K562 (cell line): Measurements from ENCODE around the gene ZNF331. TPM values are rescaled to one million over a fixed set of nuclear protein-coding genes. Genes with fewer than 3 reads are reported as not detected.

Experiments used
- ARID2 ChIP-seq: fragments of 450-650 bp; IDR thresholded peaks from 2 replicates; pipeline ENCODE4 v1.6.1; 2017; ENCODE audit warnings: antibody characterized with exemption, mild to moderate bottlenecking
- CBX5 ChIP-seq: IDR thresholded peaks from 2 replicates; pipeline ENCODE4 v1.6.1; 2014; ENCODE audit warnings: low read depth, borderline replicate concordance
- E4F1 ChIP-seq: fragments of 250-450 bp; sonication (Bioruptor Pico); IDR thresholded peaks from 2 replicates; pipeline ENCODE4 v1.5.0; 2021; ENCODE audit warnings: mild to moderate bottlenecking, borderline replicate concordance
- HMBOX1 ChIP-seq: sonication (generic); IDR thresholded peaks from 2 replicates; pipeline ENCODE4 v1.6.1; 2016
- MGA ChIP-seq: fragments of 450-650 bp; IDR thresholded peaks from 2 replicates; pipeline ENCODE4 v1.6.1; 2016; ENCODE audit warnings: mild to moderate bottlenecking, moderate library complexity
- MYC ChIP-seq, 2 experiments: fragments of 250-450 bp in 1 of 2; sonication (Bioruptor Pico) in 1 of 2; IDR thresholded peaks; 2 replicates each; pipeline versions ENCODE4 v1.5.1 to v1.6.1; 2012 to 2021; ENCODE audit warnings: low read depth in 2 of 2, borderline replicate concordance in 1 of 2, improper control_type of control experiment in 1 of 2, low read length in 1 of 2, mild to moderate bottlenecking in 1 of 2, moderate library complexity in 1 of 2
- POLR2H ChIP-seq: IDR thresholded peaks from 2 replicates; pipeline ENCODE4 v1.6.1; 2016; ENCODE audit warnings: missing genetic modification characterization, low read depth, mild to moderate bottlenecking, control low read depth, missing compliant biosample characterization, moderate library complexity
- RAD51 ChIP-seq: fragments of 450-650 bp; IDR thresholded peaks from 2 replicates; pipeline ENCODE4 v1.7.1; 2016; ENCODE audit warnings: low read depth, mild to moderate bottlenecking, borderline replicate concordance
- SLC30A9 ChIP-seq: fragments of 250-450 bp; sonication (Bioruptor Pico); IDR thresholded peaks from 2 replicates; pipeline ENCODE4 v1.8.0; 2022; ENCODE audit warnings: mild to moderate bottlenecking, moderate library complexity
- TEAD2 ChIP-seq: fragments of 450-650 bp; IDR thresholded peaks from 2 replicates; pipeline ENCODE4 v1.6.1; 2016; ENCODE audit warnings: missing genetic modification characterization, control low read depth, missing compliant biosample characterization
- XRCC4 ChIP-seq: IDR thresholded peaks from one replicate; pipeline ENCODE4 v1.6.1; 2011; ENCODE audit not compliant: insufficient read depth, insufficient read length; ENCODE audit errors: extremely low read depth
- ZNF507 ChIP-seq: conservative IDR thresholded peaks from 2 replicates; pipeline ENCODE4 v1.6.1; 2017; ENCODE audit warnings: missing genetic modification characterization, missing compliant biosample characterization
- ZNF584 ChIP-seq: fragments of 200-800 bp; sonication (Bioruptor generic); IDR thresholded peaks from 2 replicates; pipeline ENCODE4 v1.6.1; 2016; ENCODE audit warnings: low read depth, mild to moderate bottlenecking, missing genetic modification characterization, missing compliant biosample characterization
- polyA plus RNA-seq, 8 experiments: library from polyadenylated mRNA; depleted of rRNA in 4 of 8; stranded (reverse) in 5 of 8; unstranded in 3 of 8; fragments of >200 nt; fragmentation: Nextera tagmentation in 2 of 8; fragmentation: Illumina TruSeq in 1 of 8; extraction: Ambion mirVana in 2 of 8; extraction: Trizol in 1 of 8; gene quantifications; 2 replicates each; pipeline versions ENCODE4 v1.2.1 to v1.2.3, GENCODE V29; 2011 to 2014; ENCODE audit warnings: inconsistent platforms in 1 of 8, missing spikeins in 1 of 8
- total RNA-seq, 7 experiments: library from RNA; depleted of rRNA in 6 of 7; stranded (reverse); fragments of >200 nt in 6 of 7; fragmentation: Illumina TruSeq in 2 of 7; extraction: Trizol in 2 of 7; gene quantifications; 2 replicates each; pipeline versions ENCODE4 v1.2.1 to v1.2.3, GENCODE V29; 2011 to 2021; ENCODE audit warnings: low replicate concordance in 1 of 7

ZNF331 gene
- total and polyA plus RNA-seq, 9 of the 15 experiments (the other 6 are each of a cell fraction or from before 2014, with no cell fraction given), result 0.23 to 2.7 (median 0.76) TPM

- TF ChIP-seq MGA (no peak; the same call in 1 of the 2 replicates), E4F1 (CRISPR knock-in tag) (no peak), HMBOX1 (no peak), TEAD2 (tag) (no peak), ARID2 (no peak), XRCC4 (no peak), RAD51 (no peak), CBX5 (no peak), ZNF584 (CRISPR knock-in tag) (0 out of 2 replicates have a peak, but pooled peaks have one; percentile 33), MYC (IDR thresholded peaks at IDR 0.05; ENCODE audit: low read depth, low read length) (peak; percentile 46; the same call in 1 of the 2 replicates), MYC (CRISPR knock-in tag; IDR thresholded peaks at IDR 0.05; ENCODE audit: borderline replicate concordance, low read depth) (no peak), POLR2H (tag) (peak; percentile 44; the same call in 1 of the 2 replicates), SLC30A9 (CRISPR knock-in tag) (no peak), ZNF507 (tag) (no peak)
These were observed 33.4 kb downstream of the ZNF331 start (continued) for GRCh38 chr19:53571339-53571738.
